GM12872 (cell line): ENCODE measurements around the gene FAF2.

ENCODE experiments used
- TF ChIP-seq, protein P1 (sequence below): IDR thresholded peaks from 3 replicates; pipeline ENCODE4 v1.5.1; 2011; ENCODE audit warnings: low read depth, mild to moderate bottlenecking, low read length, moderate library complexity; ENCODE audit not compliant: insufficient read depth

Gene FAF2

GRCh38 chr5:176517053-176517661 lies 69.0 kb downstream of the FAF2 start:
- TF ChIP-seq, protein P1, sequence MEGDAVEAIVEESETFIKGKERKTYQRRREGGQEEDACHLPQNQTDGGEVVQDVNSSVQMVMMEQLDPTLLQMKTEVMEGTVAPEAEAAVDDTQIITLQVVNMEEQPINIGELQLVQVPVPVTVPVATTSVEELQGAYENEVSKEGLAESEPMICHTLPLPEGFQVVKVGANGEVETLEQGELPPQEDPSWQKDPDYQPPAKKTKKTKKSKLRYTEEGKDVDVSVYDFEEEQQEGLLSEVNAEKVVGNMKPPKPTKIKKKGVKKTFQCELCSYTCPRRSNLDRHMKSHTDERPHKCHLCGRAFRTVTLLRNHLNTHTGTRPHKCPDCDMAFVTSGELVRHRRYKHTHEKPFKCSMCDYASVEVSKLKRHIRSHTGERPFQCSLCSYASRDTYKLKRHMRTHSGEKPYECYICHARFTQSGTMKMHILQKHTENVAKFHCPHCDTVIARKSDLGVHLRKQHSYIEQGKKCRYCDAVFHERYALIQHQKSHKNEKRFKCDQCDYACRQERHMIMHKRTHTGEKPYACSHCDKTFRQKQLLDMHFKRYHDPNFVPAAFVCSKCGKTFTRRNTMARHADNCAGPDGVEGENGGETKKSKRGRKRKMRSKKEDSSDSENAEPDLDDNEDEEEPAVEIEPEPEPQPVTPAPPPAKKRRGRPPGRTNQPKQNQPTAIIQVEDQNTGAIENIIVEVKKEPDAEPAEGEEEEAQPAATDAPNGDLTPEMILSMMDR, result no peak

DNA sequence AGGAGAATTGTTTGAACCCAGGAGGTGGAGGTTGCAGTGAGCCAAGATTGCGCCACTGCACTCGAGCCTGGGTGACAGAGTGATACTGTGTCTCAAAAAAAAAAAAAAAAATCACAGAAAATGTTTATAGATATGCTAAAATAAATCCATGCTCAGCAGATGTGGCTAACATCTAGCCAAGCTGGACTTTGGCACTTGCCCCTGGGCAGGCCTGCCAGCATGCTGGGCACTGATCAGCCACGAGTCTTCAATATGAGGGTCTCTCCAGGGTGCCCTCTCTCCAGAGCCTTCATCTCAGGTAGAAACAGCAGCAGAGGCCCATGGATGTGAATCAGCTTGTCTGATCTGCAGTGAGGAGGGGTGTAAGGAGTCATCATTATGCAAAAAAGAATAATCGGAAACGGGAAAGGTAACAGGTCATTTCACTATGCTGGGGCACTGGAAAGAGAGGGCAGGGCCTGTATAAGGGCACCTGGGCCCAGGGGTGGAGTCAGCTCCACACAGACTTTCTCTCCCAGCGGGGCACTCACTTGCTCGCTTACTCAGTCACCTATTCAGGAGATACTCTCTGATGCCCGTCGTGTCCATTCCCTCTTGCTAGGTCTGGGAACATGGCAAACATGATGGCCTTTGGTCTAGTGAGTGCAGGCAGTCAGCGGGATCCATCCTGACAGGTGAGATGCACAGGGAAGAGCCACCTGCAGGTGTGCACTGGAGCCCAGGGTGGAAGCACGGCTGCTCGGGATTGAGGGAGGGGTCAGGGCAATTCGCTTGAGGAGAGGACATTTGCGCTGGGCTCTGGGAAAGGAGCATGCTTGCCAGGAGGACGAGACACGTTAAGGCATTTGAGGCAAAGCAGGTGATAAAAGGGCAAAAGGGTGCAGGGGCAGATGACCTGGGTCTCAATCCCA lies 71.9 kb downstream of the FAF2 start:
- TF ChIP-seq, protein P1, result no peak

DNA sequence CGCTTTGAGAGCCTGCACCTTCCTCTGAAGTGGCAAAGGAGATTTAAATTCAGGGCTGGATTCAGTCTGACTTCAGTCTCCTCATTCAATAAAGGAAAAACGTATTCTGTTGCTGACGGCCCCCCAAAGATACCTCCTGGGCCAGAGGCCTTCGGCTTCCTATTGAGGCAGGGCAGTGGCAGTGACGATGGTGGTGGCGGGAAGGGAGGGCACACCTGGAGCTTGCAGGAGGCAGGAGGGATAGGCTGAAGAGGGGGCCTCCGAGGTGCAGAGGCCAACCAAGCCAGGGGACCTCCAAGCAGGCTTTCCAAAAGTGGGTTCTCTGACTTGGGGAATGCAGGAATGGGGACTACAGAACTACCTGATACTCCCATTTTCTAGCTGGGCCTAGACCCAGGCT lies 73.1 kb downstream of the FAF2 start:
- TF ChIP-seq, protein P1, result no peak

GRCh38 chr5:176521699-176522263 lies 73.6 kb downstream of the FAF2 start:
- TF ChIP-seq, protein P1, result no peak

- TF ChIP-seq, protein P1, result no peak
These were observed 76.0 kb downstream of the FAF2 start for GRCh38 chr5:176524138-176524537.

GRCh38 chr5:176524987-176525386 lies 76.8 kb downstream of the FAF2 start:
- TF ChIP-seq, protein P1, result no peak

DNA sequence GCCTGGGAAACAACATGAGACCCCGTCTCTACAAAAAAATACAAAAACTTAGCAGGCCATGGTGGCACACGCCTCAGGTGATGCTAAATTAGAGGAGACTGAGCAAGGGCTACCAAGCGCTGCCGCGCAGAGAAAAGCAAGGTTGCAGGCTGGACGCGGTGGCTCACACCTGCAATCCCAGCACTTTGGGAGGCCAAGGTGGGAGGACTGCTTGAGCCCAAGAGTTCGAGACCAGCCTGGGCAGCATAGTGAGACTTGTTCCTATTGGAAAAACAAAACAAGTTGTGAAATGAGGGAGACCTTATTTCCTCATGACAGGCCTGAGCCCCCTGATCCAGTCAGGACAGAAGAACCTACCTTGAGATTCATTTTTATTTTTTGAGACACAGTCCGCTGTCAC lies 77.5 kb downstream of the FAF2 start:
- TF ChIP-seq, protein P1, result no peak
